Stimulated activated CD4-positive, alpha-beta T cell treated with anti-CD3 and anti-CD28 coated beads, Interleukin-4, amount 100 ng/mL, for 4 hours (primary cell): ENCODE data around the gene HLCS.

Experiments
- DNase-seq, 2 experiments: peaks; one replicate each; pipeline ENCODE4 v3.0.0-alpha.2; 2020

HLCS gene

GRCh38 chr21:36803816-36804439, 162.5 kb downstream of the HLCS start:
- DNase-seq: no peak

GRCh38 chr21:36803051-36803645, 163.3 kb downstream of the HLCS start:
- no peak for DNase-seq

GRCh38 chr21:36800734-36801133, 165.7 kb downstream of the HLCS start:
- no peak for DNase-seq

GRCh38 chr21:36799869-36800268, 166.6 kb downstream of the HLCS start:
- DNase-seq: no peak

- DNase-seq: no peak
These were observed 168.0 kb downstream of the HLCS start for GRCh38 chr21:36798491-36798890.

- no peak for DNase-seq
These were observed 170.4 kb downstream of the HLCS start for GRCh38 chr21:36796070-36796469.

GRCh38 chr21:36792505-36792967, 173.9 kb downstream of the HLCS start:
- no peak for DNase-seq

- DNase-seq: no peak
These were observed 174.6 kb downstream of the HLCS start for GRCh38 chr21:36791695-36792470.

- no peak for DNase-seq
These were observed 175.3 kb downstream of the HLCS start for GRCh38 chr21:36791180-36791579.

GRCh38 chr21:36790616-36791015, 175.9 kb downstream of the HLCS start:
- DNase-seq: no peak

- no peak for DNase-seq
These were observed 178.3 kb downstream of the HLCS start for GRCh38 chr21:36788120-36788638.

- no peak for DNase-seq
These were observed 180.3 kb downstream of the HLCS start for GRCh38 chr21:36786186-36786585.

GRCh38 chr21:36785615-36786014, 180.9 kb downstream of the HLCS start:
- DNase-seq: no peak

- no peak for DNase-seq
These were observed 181.5 kb downstream of the HLCS start for GRCh38 chr21:36784947-36785346.

- DNase-seq: no peak
These were observed 182.7 kb downstream of the HLCS start for GRCh38 chr21:36783612-36784374.

- DNase-seq: no peak
These were observed 185.6 kb downstream of the HLCS start for GRCh38 chr21:36780861-36781260.

GRCh38 chr21:36776981-36777617, 189.4 kb downstream of the HLCS start:
- DNase-seq: no peak

- no peak for DNase-seq
These were observed 192.5 kb downstream of the HLCS start for GRCh38 chr21:36773995-36774394.

- DNase-seq: no peak
These were observed 193.4 kb downstream of the HLCS start for GRCh38 chr21:36773117-36773516.

GRCh38 chr21:36769051-36769839, 197.2 kb downstream of the HLCS start:
- DNase-seq: no peak

GRCh38 chr21:36768496-36768895, 198.0 kb downstream of the HLCS start:
- no peak for DNase-seq

- DNase-seq: no peak
These were observed 199.4 kb downstream of the HLCS start for GRCh38 chr21:36767096-36767495.
